MM.1S (cell line): ENCODE measurements around the gene C22orf15.

Experiments used
- CTCF ChIP-seq: fragments of 300-600 bp; sonication (generic); IDR thresholded peaks from 2 replicates; pipeline ENCODE4 v1.5.1; 2016; ENCODE audit warnings: antibody characterized with exemption, low read length, mixed read lengths
- EZH2 ChIP-seq: fragments of 300-600 bp; sonication (generic); optimal IDR thresholded peaks from 2 replicates; pipeline ENCODE3; 2017; ENCODE audit warnings: low read depth, mild to moderate bottlenecking, antibody characterized with exemption, low read length, mixed read lengths

GRCh38 chr22:23780146-23780748, 17.5 kb downstream of the C22orf15 start:
- TF ChIP-seq EZH2: no peak
- TF ChIP-seq CTCF: no peak
